Astrocyte (in vitro differentiated cells and primary cell): Measurements from ENCODE around the gene SPAG6. TPM values are rescaled to one million over a fixed set of nuclear protein-coding genes. Genes with fewer than 3 reads are reported as not detected.

Experiments
- DNase-seq: peaks from one replicate; pipeline ENCODE4 v3.0.0-alpha.2; 2010; ENCODE audit warnings: low read depth
- FAIRE-seq: peaks from 2 replicates; lab custom pipeline; 2011; peaks lifted over from hg19 to GRCh38; lab: Jason Lieb, UNC
- H2AFZ ChIP-seq: 2 replicates; pipeline ENCODE4 v1.6.0; 2012; ENCODE audit warnings: low read depth, low read length, inconsistent platforms
- H3K27ac ChIP-seq: 2 replicates; pipeline ENCODE4 v1.5.1; 2011; ENCODE audit warnings: low read depth, low read length, inconsistent platforms
- H3K27me3 ChIP-seq: 2 replicates; pipeline ENCODE4 v1.6.0; 2011; ENCODE audit warnings: low read length, inconsistent platforms; ENCODE audit not compliant: insufficient read depth
- H3K36me3 ChIP-seq: 2 replicates; pipeline ENCODE4 v1.5.1; 2011; ENCODE audit warnings: low read length, inconsistent platforms; ENCODE audit not compliant: insufficient read depth
- H3K4me1 ChIP-seq: 2 replicates; pipeline ENCODE4 v1.5.1; 2011; ENCODE audit warnings: low read length, inconsistent platforms; ENCODE audit not compliant: insufficient read depth
- H3K4me2 ChIP-seq: 2 replicates; pipeline ENCODE4 v1.6.0; 2012; ENCODE audit warnings: low read length, inconsistent platforms
- H3K4me3 ChIP-seq: 2 replicates; pipeline ENCODE4 v1.5.1; 2011; ENCODE audit warnings: low read depth, mild to moderate bottlenecking, low read length, inconsistent platforms; ENCODE audit not compliant: insufficient read depth
- H3K79me2 ChIP-seq: 2 replicates; pipeline ENCODE4 v1.6.0; 2012; ENCODE audit warnings: mild to moderate bottlenecking, low read length, inconsistent platforms; ENCODE audit not compliant: insufficient read depth
- H3K9ac ChIP-seq: 2 replicates; pipeline ENCODE4 v1.6.0; 2012; ENCODE audit warnings: mild to moderate bottlenecking, low read length, inconsistent platforms
- H3K9me3 ChIP-seq: 2 replicates; pipeline ENCODE4 v1.5.1; 2012; ENCODE audit warnings: low read depth, mild to moderate bottlenecking, low read length, inconsistent platforms; ENCODE audit not compliant: insufficient read depth
- H4K20me1 ChIP-seq: 2 replicates; pipeline ENCODE4 v1.6.0; 2012; ENCODE audit warnings: low read length, inconsistent platforms; ENCODE audit not compliant: insufficient read depth
- H3K27ac Mint-ChIP-seq: one replicate; pipeline ENCODE4 v1.8.0; 2021; ENCODE audit warnings: mild to moderate bottlenecking, mixed read lengths; ENCODE audit not compliant: unreplicated experiment
- H3K27me3 Mint-ChIP-seq: one replicate; pipeline ENCODE4 v1.8.0; 2021; ENCODE audit warnings: low read depth, mixed read lengths; ENCODE audit not compliant: unreplicated experiment
- H3K36me3 Mint-ChIP-seq: one replicate; pipeline ENCODE4 v1.8.0; 2021; ENCODE audit warnings: low read depth, mixed read lengths; ENCODE audit not compliant: unreplicated experiment
- H3K4me1 Mint-ChIP-seq: one replicate; pipeline ENCODE4 v1.8.0; 2021; ENCODE audit warnings: low read depth, mixed read lengths; ENCODE audit not compliant: unreplicated experiment
- H3K4me3 Mint-ChIP-seq: one replicate; pipeline ENCODE4 v1.8.0; 2021; ENCODE audit warnings: mild to moderate bottlenecking, moderate library complexity, mixed read lengths; ENCODE audit not compliant: unreplicated experiment
- H3K9me3 Mint-ChIP-seq: one replicate; pipeline ENCODE4 v1.8.0; 2021; ENCODE audit warnings: mild to moderate bottlenecking, mixed read lengths; ENCODE audit not compliant: unreplicated experiment
- CTCF ChIP-seq: IDR thresholded peaks from 2 replicates; pipeline ENCODE4 v1.5.1; 2011; ENCODE audit warnings: low read depth, mild to moderate bottlenecking, inconsistent platforms, low read length, moderate library complexity; ENCODE audit not compliant: insufficient read depth
- EZH2 ChIP-seq: IDR thresholded peaks from 2 replicates; pipeline ENCODE4 v1.6.1; 2012; ENCODE audit warnings: mild to moderate bottlenecking, low read length, inconsistent platforms; ENCODE audit not compliant: insufficient read depth
- total RNA-seq: library from RNA; stranded (reverse); gene quantifications from 2 replicates; pipeline ENCODE4 v1.2.1, GENCODE V29; 2021

Gene SPAG6
- total RNA-seq, 1 donor from 2014 or later = not detected

- no peaks in the 10 kb centered on the region for H3K36me3 ChIP-seq
- Mint-ChIP-seq H3K4me3 (peak overlapping the region; percentile 97), H3K27ac (no peak overlapping the region), H3K9me3 (no peaks in the 10 kb centered on the region), H3K27me3 (peaks cover 38% of the 10 kb centered on the region), H3K4me1 (peaks cover 17% of the 10 kb centered on the region), H3K36me3 (peaks cover 5% of the 10 kb centered on the region)
- DNase-seq = no peak
- no peak for FAIRE-seq
- peak overlapping the region; percentile 74 for H3K4me3 ChIP-seq
- peaks cover 22% of the 10 kb centered on the region for H3K4me1 ChIP-seq
- no peak overlapping the region for H3K27ac ChIP-seq
- no peaks in the 10 kb centered on the region for H3K9me3 ChIP-seq
- H2AFZ ChIP-seq = no peak overlapping the region
- H3K27me3 ChIP-seq = peaks cover 32% of the 10 kb centered on the region
- H4K20me1 ChIP-seq = peaks cover 43% of the 10 kb centered on the region
- peak overlapping the region; percentile 94 for H3K4me2 ChIP-seq
- TF ChIP-seq EZH2 (no peak), CTCF (no peak)
- peak overlapping the region; percentile 74 for H3K9ac ChIP-seq
- H3K79me2 ChIP-seq = peaks cover 42% of the 10 kb centered on the region
These were observed 22.6 kb upstream of the SPAG6 start for GRCh38 chr10:22322641-22323160.

DNA sequence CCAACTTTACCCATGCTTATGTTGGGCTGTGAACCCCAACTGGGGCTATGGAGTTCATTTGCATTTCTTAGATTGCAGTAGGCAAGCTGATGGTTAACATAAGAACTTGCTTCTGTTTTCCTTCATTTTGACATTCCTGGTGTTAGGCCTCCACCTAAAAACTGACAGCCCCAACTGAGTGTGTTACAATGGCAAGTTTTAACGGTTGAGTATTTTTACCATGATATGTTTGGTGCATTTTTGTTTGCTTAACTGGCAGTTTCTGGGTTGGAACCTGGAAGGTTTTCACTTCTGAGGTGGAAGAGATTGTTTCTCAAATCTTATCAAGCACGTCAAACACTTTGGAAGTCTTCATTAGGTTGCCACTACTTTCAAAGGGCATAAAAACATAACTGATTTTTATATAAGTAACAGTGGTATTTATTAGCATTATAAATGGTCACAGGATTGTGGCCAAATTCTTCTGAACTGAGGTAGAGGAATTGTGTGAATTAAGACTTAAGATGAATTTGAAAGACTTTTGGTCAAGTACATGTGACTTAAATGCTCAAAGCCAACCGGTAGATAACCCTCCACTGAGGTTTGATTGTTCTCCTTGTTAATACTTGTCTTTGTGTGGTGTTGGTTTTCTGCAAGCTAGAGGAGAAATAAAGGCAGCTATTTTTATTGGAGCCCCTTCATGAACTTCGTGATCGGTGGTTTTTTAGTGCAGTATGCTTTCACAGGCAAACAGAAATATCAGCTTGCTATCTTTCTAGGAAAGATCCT, 21.6 kb upstream of the SPAG6 start:
- Histone ChIP-seq H3K27me3 (peaks cover 32% of the 10 kb centered on the region), H3K79me2 (peaks cover 36% of the 10 kb centered on the region), H4K20me1 (peaks cover 43% of the 10 kb centered on the region), H3K4me1 (peaks cover 22% of the 10 kb centered on the region), H3K4me2 (peak overlapping the region; percentile 10), H3K27ac (no peak overlapping the region), H3K9ac (no peak overlapping the region), H2AFZ (no peak overlapping the region), H3K4me3 (no peak overlapping the region), H3K36me3 (no peaks in the 10 kb centered on the region), H3K9me3 (no peaks in the 10 kb centered on the region)
- Mint-ChIP-seq H3K36me3 (peaks cover 5% of the 10 kb centered on the region), H3K4me3 (peak overlapping the region; percentile 84), H3K27me3 (peaks cover 32% of the 10 kb centered on the region), H3K27ac (no peak overlapping the region), H3K9me3 (no peaks in the 10 kb centered on the region), H3K4me1 (peaks cover 14% of the 10 kb centered on the region)
- TF ChIP-seq CTCF = no peak
- no peak for TF ChIP-seq EZH2
- no peak for DNase-seq
- no peak for FAIRE-seq

GRCh38 chr10:22324413-22324812, 20.9 kb upstream of the SPAG6 start:
- Mint-ChIP-seq H3K27ac (no peak overlapping the region), H3K36me3 (peaks cover 8% of the 10 kb centered on the region), H3K27me3 (peaks cover 25% of the 10 kb centered on the region), H3K4me3 (peak overlapping the region; percentile 84), H3K9me3 (no peaks in the 10 kb centered on the region), H3K4me1 (peaks cover 14% of the 10 kb centered on the region)
- DNase-seq (no peak), FAIRE-seq (no peak)
- no peak overlapping the region for H2AFZ ChIP-seq
- H3K4me1 ChIP-seq = peaks cover 22% of the 10 kb centered on the region
- peak overlapping the region; percentile 97 for H3K4me2 ChIP-seq
- H3K4me3 ChIP-seq = peak overlapping the region; percentile 68
- peaks cover 5% of the 10 kb centered on the region for H3K36me3 ChIP-seq
- TF ChIP-seq EZH2 = no peak
- H4K20me1 ChIP-seq = peaks cover 43% of the 10 kb centered on the region
- peaks cover 36% of the 10 kb centered on the region for H3K79me2 ChIP-seq
- peaks cover 32% of the 10 kb centered on the region for H3K27me3 ChIP-seq
- peak overlapping the region; percentile 69 for H3K9ac ChIP-seq
- no peak overlapping the region for H3K27ac ChIP-seq
- H3K9me3 ChIP-seq = no peaks in the 10 kb centered on the region
